Loucy (cell line): ENCODE results near the gene GPR135.

Experiments
- H2AFZ ChIP-seq: fragments of 200-600 bp; sonication (generic); 2 replicates; pipeline ENCODE4 v1.6.0; 2016; ENCODE audit warnings: antibody characterized with exemption, mild to moderate bottlenecking, low read length, moderate library complexity
- H3F3A ChIP-seq: fragments of 200-600 bp; 2 replicates; pipeline ENCODE4 v1.6.0; 2016; ENCODE audit warnings: antibody characterized with exemption, low read depth, mild to moderate bottlenecking
- H3K27me3 ChIP-seq: fragments of 200-600 bp; sonication (generic); 2 replicates; pipeline ENCODE4 v1.6.1; 2014; ENCODE audit warnings: low read length, mild to moderate bottlenecking; ENCODE audit not compliant: insufficient read depth, poor library complexity, severe bottlenecking
- H3K36me3 ChIP-seq: fragments of 200-600 bp; sonication (generic); 2 replicates; pipeline ENCODE4 v1.6.1; 2016; ENCODE audit warnings: low read length; ENCODE audit not compliant: insufficient read depth
- H3K4me1 ChIP-seq: fragments of 200-600 bp; sonication (generic); 2 replicates; pipeline ENCODE4 v1.5.1; 2014; ENCODE audit warnings: low read length, mild to moderate bottlenecking; ENCODE audit not compliant: insufficient read depth, poor library complexity, severe bottlenecking
- H3K4me2 ChIP-seq: fragments of 200-600 bp; sonication (generic); 2 replicates; pipeline ENCODE4 v1.6.0; 2014; ENCODE audit warnings: antibody characterized with exemption, low read length, low read depth, mild to moderate bottlenecking; ENCODE audit not compliant: poor library complexity, severe bottlenecking
- H3K4me3 ChIP-seq: fragments of 200-600 bp; sonication (generic); 2 replicates; pipeline ENCODE4 v1.5.1; 2014; ENCODE audit warnings: low read length, mild to moderate bottlenecking, mixed read lengths; ENCODE audit not compliant: poor library complexity, severe bottlenecking
- H3K79me2 ChIP-seq: fragments of 200-600 bp; sonication (generic); 2 replicates; pipeline ENCODE4 v1.6.1; 2014; ENCODE audit warnings: low read length; ENCODE audit not compliant: insufficient read depth
- H3K9ac ChIP-seq: fragments of 200-600 bp; sonication (generic); 2 replicates; pipeline ENCODE4 v1.6.0; 2014; ENCODE audit warnings: mild to moderate bottlenecking, low read depth, low read length, moderate library complexity; ENCODE audit not compliant: poor library complexity, severe bottlenecking
- H3K9me2 ChIP-seq: fragments of 200-600 bp; sonication (generic); replicated peaks from 2 replicates; pipeline ENCODE4 v1.6.1; 2016; ENCODE audit warnings: low read depth, low read length, mixed read lengths
- H3K9me3 ChIP-seq: fragments of 200-600 bp; sonication (generic); 2 replicates; pipeline ENCODE4 v1.6.1; 2014; ENCODE audit warnings: mild to moderate bottlenecking, antibody characterized with exemption, low read length, low read depth; ENCODE audit not compliant: insufficient read depth
- H4K20me1 ChIP-seq: fragments of 200-600 bp; sonication (generic); 2 replicates; pipeline ENCODE4 v1.6.0; 2014; ENCODE audit warnings: antibody characterized with exemption, low read length, mild to moderate bottlenecking; ENCODE audit not compliant: insufficient read depth, poor library complexity, severe bottlenecking
- EZH2phosphoT487 ChIP-seq: fragments of 200-600 bp; IDR thresholded peaks from 2 replicates; pipeline ENCODE4 v1.6.1; 2018; ENCODE audit warnings: antibody characterized with exemption, mild to moderate bottlenecking, moderate library complexity, borderline replicate concordance
- TF ChIP-seq, protein P1 (sequence below): fragments of 200-600 bp; sonication (generic); conservative IDR thresholded peaks from 2 replicates; pipeline ENCODE4 v1.5.1; 2014; ENCODE audit warnings: mild to moderate bottlenecking, antibody characterized with exemption, low read length

GPR135 gene

DNA sequence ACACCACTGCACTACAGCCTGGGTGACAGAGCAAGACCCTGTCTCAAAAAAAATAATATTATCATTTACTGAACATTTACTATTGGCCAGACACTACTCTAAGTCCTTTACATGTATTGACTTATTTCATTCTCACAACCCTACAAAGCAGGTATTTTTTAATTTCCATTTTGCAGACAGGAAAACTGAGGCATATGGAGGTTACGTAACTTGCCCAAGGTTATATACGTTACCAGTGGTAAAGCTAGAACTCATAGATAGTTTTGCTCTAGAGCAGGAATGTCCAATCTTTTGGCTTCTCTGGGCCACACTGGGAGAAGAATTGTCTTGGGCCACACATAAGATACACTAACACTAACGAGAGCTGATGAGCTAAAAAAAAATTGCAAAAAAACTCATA, 13.4 kb upstream of the GPR135 start:
- Histone ChIP-seq H3K9me3 (no peaks in the 10 kb centered on the region), H4K20me1 (peaks cover 12% of the 10 kb centered on the region), H3K4me2 (no peak overlapping the region), H3K4me1 (peaks cover 35% of the 10 kb centered on the region), H3K4me3 (no peak overlapping the region), H3K36me3 (no peaks in the 10 kb centered on the region), H2AFZ (no peak overlapping the region), H3K27me3 (no peaks in the 10 kb centered on the region), H3F3A (no peaks in the 10 kb centered on the region), H3K9ac (no peak overlapping the region), H3K79me2 (peaks cover 10% of the 10 kb centered on the region; the same call in 1 of the 2 replicates), H3K9me2 (no peaks in the 10 kb centered on the region)
- TF ChIP-seq EZH2phosphoT487, result no peak
- TF ChIP-seq, protein P1, sequence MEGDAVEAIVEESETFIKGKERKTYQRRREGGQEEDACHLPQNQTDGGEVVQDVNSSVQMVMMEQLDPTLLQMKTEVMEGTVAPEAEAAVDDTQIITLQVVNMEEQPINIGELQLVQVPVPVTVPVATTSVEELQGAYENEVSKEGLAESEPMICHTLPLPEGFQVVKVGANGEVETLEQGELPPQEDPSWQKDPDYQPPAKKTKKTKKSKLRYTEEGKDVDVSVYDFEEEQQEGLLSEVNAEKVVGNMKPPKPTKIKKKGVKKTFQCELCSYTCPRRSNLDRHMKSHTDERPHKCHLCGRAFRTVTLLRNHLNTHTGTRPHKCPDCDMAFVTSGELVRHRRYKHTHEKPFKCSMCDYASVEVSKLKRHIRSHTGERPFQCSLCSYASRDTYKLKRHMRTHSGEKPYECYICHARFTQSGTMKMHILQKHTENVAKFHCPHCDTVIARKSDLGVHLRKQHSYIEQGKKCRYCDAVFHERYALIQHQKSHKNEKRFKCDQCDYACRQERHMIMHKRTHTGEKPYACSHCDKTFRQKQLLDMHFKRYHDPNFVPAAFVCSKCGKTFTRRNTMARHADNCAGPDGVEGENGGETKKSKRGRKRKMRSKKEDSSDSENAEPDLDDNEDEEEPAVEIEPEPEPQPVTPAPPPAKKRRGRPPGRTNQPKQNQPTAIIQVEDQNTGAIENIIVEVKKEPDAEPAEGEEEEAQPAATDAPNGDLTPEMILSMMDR, result no peak

DNA sequence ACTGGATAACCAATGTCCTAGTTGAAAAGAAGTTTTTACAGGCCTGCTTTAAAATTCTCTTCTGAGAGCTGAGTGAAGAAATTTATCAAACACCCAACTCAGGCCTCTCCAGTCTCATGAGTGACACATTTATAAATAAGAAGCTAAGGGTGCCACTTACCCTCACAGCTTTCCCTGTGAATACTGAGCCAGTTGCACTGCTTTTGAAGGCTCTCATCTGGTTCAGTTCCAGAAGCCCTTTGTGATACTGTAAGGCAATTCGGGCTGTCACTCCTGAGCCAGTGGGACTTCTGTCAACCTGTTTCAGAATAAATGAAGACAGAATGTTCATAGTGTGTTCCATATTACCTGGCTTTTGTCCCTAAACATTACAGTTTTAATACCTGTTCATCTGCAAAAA, 10.5 kb upstream of the GPR135 start:
- H3K27me3 ChIP-seq, result no peaks in the 10 kb centered on the region
- TF ChIP-seq, protein P1, result no peak
- no peak for TF ChIP-seq EZH2phosphoT487
- no peaks in the 10 kb centered on the region for H3K9me2 ChIP-seq
- peaks cover 9% of the 10 kb centered on the region for H3K4me1 ChIP-seq
- H3K4me3 ChIP-seq, result no peak overlapping the region
- no peaks in the 10 kb centered on the region for H3K9me3 ChIP-seq
- H2AFZ ChIP-seq, result no peak overlapping the region
- no peaks in the 10 kb centered on the region for H3F3A ChIP-seq
- no peak overlapping the region for H3K4me2 ChIP-seq
- H3K36me3 ChIP-seq, result no peaks in the 10 kb centered on the region
- no peak overlapping the region for H3K9ac ChIP-seq
- H4K20me1 ChIP-seq, result no peaks in the 10 kb centered on the region
- no peaks in the 10 kb centered on the region for H3K79me2 ChIP-seq

DNA sequence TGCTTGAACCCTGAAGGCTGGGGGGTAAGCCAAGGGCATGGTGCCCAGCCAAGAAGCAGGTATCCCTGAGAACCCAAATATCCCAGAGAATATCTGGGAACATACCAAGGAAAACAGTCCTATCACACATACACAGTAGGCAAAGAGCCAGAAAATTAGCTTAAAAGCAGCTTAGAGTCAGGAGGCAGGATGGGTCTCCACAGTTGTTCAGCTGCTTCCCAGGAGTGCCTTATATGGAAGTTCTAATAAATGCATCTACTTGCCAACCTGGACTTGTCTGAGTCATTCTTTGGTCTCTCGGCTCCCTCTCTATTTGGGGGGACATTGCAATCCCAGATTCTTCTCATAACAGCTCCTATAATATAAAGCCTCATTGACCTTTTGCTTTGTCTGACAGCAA, 9.0 kb upstream of the GPR135 start:
- no peak for TF ChIP-seq EZH2phosphoT487
- TF ChIP-seq, protein P1, result no peak
- Histone ChIP-seq H3K9me2 (no peaks in the 10 kb centered on the region), H3K4me2 (no peak overlapping the region), H3K79me2 (no peaks in the 10 kb centered on the region), H3F3A (no peaks in the 10 kb centered on the region), H3K9ac (no peak overlapping the region), H3K4me1 (no peaks in the 10 kb centered on the region), H3K9me3 (no peaks in the 10 kb centered on the region), H3K36me3 (no peaks in the 10 kb centered on the region), H4K20me1 (no peaks in the 10 kb centered on the region), H3K27me3 (no peaks in the 10 kb centered on the region), H3K4me3 (no peak overlapping the region), H2AFZ (no peak overlapping the region)
